ENCODE measurements around the gene CAPN5. TPM values are rescaled to one million over a fixed set of nuclear protein-coding genes. Genes with fewer than 3 reads are reported as not detected.

The CAPN5 gene
- total RNA-seq, 2 experiments from 2014 or later: 0.62 to 0.76 TPM

- H3K36me3 Mint-ChIP-seq (ENCODE audit: low read depth): no peaks in the 10 kb centered on the region
- no peak overlapping the region for H3K4me3 Mint-ChIP-seq
- ATAC-seq (no peak), DNase-seq (no peak)
- H3K27ac Mint-ChIP-seq: no peak overlapping the region
- intact Hi-C loops (cut with DNase I, micrococcal nuclease): no loop called here
- no peaks in the 10 kb centered on the region for H3K27me3 Mint-ChIP-seq
- ChIA-PET CTCF (interaction anchor here (0.8 kb wide), 1 partner anchor 110 kb away, joined by 3 read pairs; no protein-coding TSS in a partner anchor), POLR2A (no interaction called here)
- peaks cover 3% of the 10 kb centered on the region for H3K4me1 Mint-ChIP-seq
- H3K9me3 Mint-ChIP-seq (ENCODE audit: low read depth): no peaks in the 10 kb centered on the region
Measured at GRCh38 chr11:77114089-77114463, 47.3 kb downstream of the CAPN5 start.

DNA sequence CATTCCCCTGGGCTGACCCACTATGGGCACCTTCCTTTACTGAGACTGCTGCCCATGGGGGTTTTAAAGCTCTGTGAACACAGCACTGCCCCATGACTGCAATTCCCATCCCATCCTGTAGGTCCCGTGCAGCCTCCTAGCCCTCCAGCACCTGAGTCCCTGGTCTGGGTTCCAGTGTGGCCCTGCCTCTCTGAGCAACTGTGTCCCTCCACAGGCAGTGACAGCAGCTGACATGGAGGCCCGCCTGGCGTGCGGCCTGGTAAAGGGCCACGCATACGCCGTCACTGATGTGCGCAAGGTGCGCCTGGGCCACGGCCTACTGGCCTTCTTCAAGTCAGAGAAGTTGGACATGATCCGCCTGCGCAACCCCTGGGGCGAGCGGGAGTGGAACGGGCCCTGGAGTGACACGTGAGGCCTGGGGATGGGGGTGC lies 48.4 kb downstream of the CAPN5 start:
- ChIA-PET POLR2A (no interaction called here), CTCF (interaction anchor here (0.9 kb wide), 1 partner anchor 68 kb away, joined by 3 read pairs; no protein-coding TSS in a partner anchor)
- Mint-ChIP-seq H3K27me3 (no peaks in the 10 kb centered on the region), H3K36me3 (ENCODE audit: low read depth) (no peaks in the 10 kb centered on the region), H3K4me1 (peaks cover 3% of the 10 kb centered on the region), H3K4me3 (no peak overlapping the region), H3K9me3 (ENCODE audit: low read depth) (no peaks in the 10 kb centered on the region), H3K27ac (no peak overlapping the region)
- intact Hi-C loops (cut with DNase I, micrococcal nuclease): no loop called here
- no peak for DNase-seq
- ATAC-seq: no peak

- Mint-ChIP-seq H3K27ac (no peak overlapping the region), H3K4me3 (no peak overlapping the region), H3K9me3 (ENCODE audit: low read depth) (no peaks in the 10 kb centered on the region), H3K36me3 (ENCODE audit: low read depth) (no peaks in the 10 kb centered on the region), H3K27me3 (no peaks in the 10 kb centered on the region), H3K4me1 (peaks cover 3% of the 10 kb centered on the region)
- intact Hi-C loops (cut with DNase I, micrococcal nuclease): no loop called here
- ATAC-seq (no peak), DNase-seq (no peak)
- ChIA-PET CTCF (no interaction called here), POLR2A (no interaction called here)
Measured at GRCh38 chr11:77115956-77116355, 49.2 kb downstream of the CAPN5 start.

- intact Hi-C loops (cut with DNase I, micrococcal nuclease): no loop called here
- Mint-ChIP-seq H3K9me3 (ENCODE audit: low read depth) (no peaks in the 10 kb centered on the region), H3K27me3 (no peaks in the 10 kb centered on the region), H3K4me1 (peaks cover 3% of the 10 kb centered on the region), H3K27ac (no peak overlapping the region), H3K36me3 (ENCODE audit: low read depth) (no peaks in the 10 kb centered on the region), H3K4me3 (no peak overlapping the region)
- POLR2A ChIA-PET: no interaction called here
- no peak for DNase-seq
- CTCF ChIA-PET: interaction anchor here (1.1 to 1.4 kb wide), 2 partner anchors 9 to 26 kb away, joined by 3 to 5 read pairs; no protein-coding TSS in a partner anchor
- ATAC-seq: no peak
Measured at GRCh38 chr11:77117492-77117891, 50.7 kb downstream of the CAPN5 start.

- ChIA-PET CTCF (no interaction called here), POLR2A (no interaction called here)
- Mint-ChIP-seq H3K27me3 (no peaks in the 10 kb centered on the region), H3K9me3 (ENCODE audit: low read depth) (no peaks in the 10 kb centered on the region), H3K4me1 (peaks cover 3% of the 10 kb centered on the region), H3K27ac (no peak overlapping the region), H3K36me3 (ENCODE audit: low read depth) (no peaks in the 10 kb centered on the region), H3K4me3 (no peak overlapping the region)
- intact Hi-C loops (cut with DNase I, micrococcal nuclease): no loop called here
- no peak for ATAC-seq
- no peak for DNase-seq
Measured at GRCh38 chr11:77118086-77118485, 51.3 kb downstream of the CAPN5 start.

GRCh38 chr11:77118971-77119370 lies 52.2 kb downstream of the CAPN5 start:
- ATAC-seq: no peak
- Mint-ChIP-seq H3K4me1 (no peaks in the 10 kb centered on the region), H3K4me3 (no peak overlapping the region), H3K36me3 (ENCODE audit: low read depth) (no peaks in the 10 kb centered on the region), H3K27ac (no peak overlapping the region), H3K9me3 (ENCODE audit: low read depth) (no peaks in the 10 kb centered on the region), H3K27me3 (no peaks in the 10 kb centered on the region)
- intact Hi-C loops (cut with DNase I, micrococcal nuclease): no loop called here
- ChIA-PET POLR2A (no interaction called here), CTCF (interaction anchor here (0.7 kb wide), 1 partner anchor 28 kb away, joined by 3 read pairs; no protein-coding TSS in a partner anchor)
- no peak for DNase-seq

DNA sequence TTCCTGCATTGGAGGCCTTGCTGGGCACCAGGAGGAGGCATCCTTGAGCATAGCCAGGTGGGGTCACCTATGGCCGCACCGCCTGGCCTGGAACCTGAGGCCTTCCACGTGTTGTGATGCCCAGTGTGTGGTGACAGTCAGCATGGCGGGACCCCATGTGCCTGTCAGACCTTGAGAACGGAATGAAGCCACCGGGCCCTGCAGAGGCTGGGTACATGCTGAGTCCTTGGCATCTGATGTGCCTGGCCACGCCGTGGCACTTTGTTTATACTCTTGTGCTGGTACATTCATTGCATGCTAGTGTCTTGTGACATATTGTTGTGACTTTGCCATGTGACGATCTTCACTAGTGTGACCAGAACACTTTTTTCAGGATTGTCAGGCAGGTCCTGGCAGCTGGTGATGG lies 52.8 kb downstream of the CAPN5 start:
- Mint-ChIP-seq H3K27me3 (no peaks in the 10 kb centered on the region), H3K4me1 (no peaks in the 10 kb centered on the region), H3K36me3 (ENCODE audit: low read depth) (no peaks in the 10 kb centered on the region), H3K9me3 (ENCODE audit: low read depth) (no peaks in the 10 kb centered on the region), H3K27ac (no peak overlapping the region), H3K4me3 (no peak overlapping the region)
- DNase-seq: no peak
- POLR2A ChIA-PET: no interaction called here
- ATAC-seq: no peak
- CTCF ChIA-PET: interaction anchor here (0.7 kb wide), 1 partner anchor 29 kb away, joined by 3 read pairs; no protein-coding TSS in a partner anchor
- intact Hi-C loops (cut with DNase I, micrococcal nuclease): no loop called here

- no peak overlapping the region for H3K27ac Mint-ChIP-seq
- POLR2A ChIA-PET: no interaction called here
- ATAC-seq (no peak), DNase-seq (no peak)
- H3K9me3 Mint-ChIP-seq (ENCODE audit: low read depth): no peaks in the 10 kb centered on the region
- intact Hi-C loops (cut with DNase I, micrococcal nuclease): no loop called here
- no peaks in the 10 kb centered on the region for H3K36me3 Mint-ChIP-seq (ENCODE audit: low read depth)
- no peaks in the 10 kb centered on the region for H3K4me1 Mint-ChIP-seq
- H3K4me3 Mint-ChIP-seq: no peak overlapping the region
- H3K27me3 Mint-ChIP-seq: no peaks in the 10 kb centered on the region
- CTCF ChIA-PET: no interaction called here
Measured at GRCh38 chr11:77120571-77120970, 53.8 kb downstream of the CAPN5 start.

- Mint-ChIP-seq H3K4me3 (no peak overlapping the region), H3K27ac (no peak overlapping the region), H3K9me3 (ENCODE audit: low read depth) (no peaks in the 10 kb centered on the region), H3K36me3 (ENCODE audit: low read depth) (no peaks in the 10 kb centered on the region), H3K27me3 (no peaks in the 10 kb centered on the region), H3K4me1 (no peaks in the 10 kb centered on the region)
- POLR2A ChIA-PET: interaction anchor here (0.6 kb wide), 1 partner anchor 74 kb away, joined by 3 read pairs; no protein-coding TSS in a partner anchor
- CTCF ChIA-PET: interaction anchor here (0.5 kb wide), 1 partner anchor 1226 kb away, joined by 3 read pairs; no protein-coding TSS in a partner anchor
- DNase-seq (no peak), ATAC-seq (no peak)
- intact Hi-C loops (cut with DNase I, micrococcal nuclease): no loop called here
Measured at GRCh38 chr11:77121096-77121640, 54.4 kb downstream of the CAPN5 start.

DNA sequence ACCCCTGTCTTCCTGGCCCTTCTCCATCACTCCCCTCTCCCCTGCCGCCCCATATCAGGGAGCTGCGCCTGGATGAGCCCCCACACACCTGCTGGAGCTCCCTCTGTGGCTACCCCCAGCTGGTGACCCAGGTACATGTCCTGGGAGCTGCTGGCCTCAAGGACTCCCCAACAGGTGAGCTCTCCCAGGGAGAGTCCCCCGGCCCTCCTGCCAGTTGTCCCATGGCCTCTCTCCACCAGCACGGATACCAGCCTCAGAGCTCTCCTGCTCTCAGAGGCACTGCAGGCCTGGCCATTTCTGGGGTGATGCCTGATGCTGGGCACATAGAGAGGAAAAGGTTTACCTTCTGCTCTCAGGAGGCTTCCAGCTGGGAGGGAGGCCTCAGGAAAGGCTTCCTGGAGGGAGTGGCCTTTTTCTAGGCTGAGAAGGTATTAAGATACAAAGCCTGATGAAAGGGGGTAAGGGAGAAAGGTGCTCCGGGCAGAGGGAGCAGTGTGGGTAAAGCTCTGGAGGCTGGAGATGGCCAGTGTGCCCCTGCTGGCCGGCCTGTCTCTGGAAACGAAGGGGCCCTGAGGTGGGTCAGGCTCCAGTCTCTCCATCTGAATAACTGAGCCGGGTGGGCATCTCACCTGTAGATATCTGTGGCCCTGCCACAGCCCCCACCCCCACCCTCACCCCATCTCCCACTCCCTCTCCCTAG lies 55.3 kb downstream of the CAPN5 start:
- H3K27ac Mint-ChIP-seq: no peak overlapping the region
- no peak overlapping the region for H3K4me3 Mint-ChIP-seq
- DNase-seq (no peak), ATAC-seq (no peak)
- no peaks in the 10 kb centered on the region for H3K9me3 Mint-ChIP-seq (ENCODE audit: low read depth)
- CTCF ChIA-PET: interaction anchor here (0.6 to 0.8 kb wide), 3 partner anchors 19 to 204 kb away, joined by 3 to 4 read pairs (median 3); no protein-coding TSS in a partner anchor
- no peaks in the 10 kb centered on the region for H3K36me3 Mint-ChIP-seq (ENCODE audit: low read depth)
- POLR2A ChIA-PET: interaction anchor here (0.6 kb wide), 1 partner anchor 75 kb away, joined by 3 read pairs; no protein-coding TSS in a partner anchor
- intact Hi-C loops (cut with DNase I, micrococcal nuclease): no loop called here
- no peaks in the 10 kb centered on the region for H3K4me1 Mint-ChIP-seq
- no peaks in the 10 kb centered on the region for H3K27me3 Mint-ChIP-seq

GRCh38 chr11:77122576-77123212 lies 55.9 kb downstream of the CAPN5 start:
- Mint-ChIP-seq H3K27ac (no peak overlapping the region), H3K4me1 (peaks cover 4% of the 10 kb centered on the region), H3K4me3 (no peak overlapping the region), H3K36me3 (ENCODE audit: low read depth) (no peaks in the 10 kb centered on the region), H3K9me3 (ENCODE audit: low read depth) (no peaks in the 10 kb centered on the region), H3K27me3 (peaks cover 3% of the 10 kb centered on the region)
- ATAC-seq (no peak), DNase-seq (no peak)
- intact Hi-C loops (cut with DNase I, micrococcal nuclease): no loop called here
- ChIA-PET CTCF (interaction anchor here (0.6 to 0.8 kb wide), 3 partner anchors 19 to 1677 kb away, joined by 3 to 4 read pairs (median 3); no protein-coding TSS in a partner anchor), POLR2A (no interaction called here)

DNA sequence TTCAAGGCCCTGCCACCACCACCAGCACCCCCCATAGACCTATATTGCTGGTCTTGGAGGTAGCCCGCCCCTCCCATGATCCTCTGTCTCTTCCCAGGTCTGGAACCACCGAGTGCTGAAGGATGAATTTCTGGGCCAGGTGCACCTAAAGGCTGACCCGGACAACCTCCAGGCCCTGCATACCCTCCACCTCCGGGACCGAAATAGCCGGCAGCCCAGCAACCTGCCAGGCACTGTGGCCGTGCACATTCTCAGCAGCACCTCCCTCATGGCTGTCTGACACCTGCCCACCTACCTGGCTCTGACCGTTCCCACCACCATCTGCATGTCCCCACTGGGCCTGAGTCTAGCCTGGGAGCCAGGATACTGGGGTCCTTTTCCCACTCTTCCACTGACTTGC lies 56.8 kb downstream of the CAPN5 start:
- intact Hi-C loops (cut with DNase I, micrococcal nuclease): no loop called here
- ATAC-seq: no peak
- ChIA-PET POLR2A (no interaction called here), CTCF (interaction anchor here (0.6 to 0.7 kb wide), 2 partner anchors 124 to 1678 kb away, joined by 3 read pairs; no protein-coding TSS in a partner anchor)
- DNase-seq: no peak
- Mint-ChIP-seq H3K4me1 (peaks cover 5% of the 10 kb centered on the region), H3K4me3 (no peak overlapping the region), H3K36me3 (ENCODE audit: low read depth) (no peaks in the 10 kb centered on the region), H3K9me3 (ENCODE audit: low read depth) (no peaks in the 10 kb centered on the region), H3K27me3 (peaks cover 3% of the 10 kb centered on the region), H3K27ac (no peak overlapping the region)

All from activated CD4-positive, alpha-beta T cell treated with anti-CD3 and anti-CD28 coated beads for 36 hours (primary cell).